ENCODE results near the gene ZMAT2.
A peak's percentile ranks its signal among the peaks of the same experiment; 100 is the strongest.
"Not testable (repeated sequence)": the region's sequence is repeated elsewhere in the genome, so short reads cannot be mapped to it uniquely, and the experiment has no call there.

ZMAT2 gene, protein sequence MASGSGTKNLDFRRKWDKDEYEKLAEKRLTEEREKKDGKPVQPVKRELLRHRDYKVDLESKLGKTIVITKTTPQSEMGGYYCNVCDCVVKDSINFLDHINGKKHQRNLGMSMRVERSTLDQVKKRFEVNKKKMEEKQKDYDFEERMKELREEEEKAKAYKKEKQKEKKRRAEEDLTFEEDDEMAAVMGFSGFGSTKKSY

DNA sequence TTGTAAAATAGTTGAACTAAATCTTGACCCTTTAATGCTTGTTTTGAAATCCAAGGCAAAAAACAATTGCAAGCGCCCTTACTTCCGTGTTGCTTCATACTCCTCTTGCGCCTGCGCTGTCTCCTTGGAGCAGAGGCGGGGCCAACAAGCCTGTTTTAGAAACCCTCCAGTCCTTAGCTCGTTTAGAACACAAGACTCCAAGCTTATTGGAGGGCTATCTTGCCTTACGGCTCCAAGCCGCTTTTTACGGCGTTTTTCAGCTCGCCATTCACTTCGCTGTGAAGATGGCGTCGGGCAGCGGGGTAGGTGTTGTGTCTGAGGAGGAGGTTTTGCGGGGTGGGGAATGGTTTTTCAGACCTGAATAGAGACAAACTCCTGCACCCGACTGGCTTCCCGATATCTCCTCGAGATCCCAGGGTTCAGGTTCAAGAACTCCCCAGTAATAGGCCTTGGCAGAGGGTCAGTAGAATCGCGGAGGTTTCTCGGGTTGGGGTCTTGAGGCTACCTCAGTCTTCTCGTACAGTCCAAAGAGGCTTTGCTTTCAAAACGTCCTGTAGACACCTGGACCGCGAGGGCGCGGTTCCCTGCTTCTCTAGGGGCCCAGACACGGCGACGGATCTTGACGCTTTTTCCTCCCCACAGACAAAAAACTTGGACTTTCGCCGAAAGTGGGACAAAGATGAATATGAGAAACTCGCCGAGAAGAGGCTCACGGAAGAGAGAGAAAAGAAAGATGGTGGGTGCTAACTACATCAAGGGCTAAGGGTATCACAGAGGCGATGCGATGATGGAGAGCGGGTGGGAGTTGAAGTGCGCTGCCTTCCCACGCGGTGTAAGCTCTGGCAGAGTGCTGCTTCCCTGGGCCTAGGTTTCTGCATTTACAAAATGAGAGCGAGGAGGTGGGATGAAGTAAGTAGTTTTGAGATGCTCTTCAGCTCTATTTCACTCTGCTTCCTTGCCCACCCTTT, at the start of gene ZMAT2:
Gene ZMAT2 (plus strand): TSS at position 271 of the 968 bp plus-strand sequence. CDS start 14 bp downstream, at position 285.
- POLR2A ChIA-PET, result interaction anchor here (0.6 to 2.7 kb wide), 9 partner anchors 9 to 53 kb away, joined by 3 to 12 read pairs (median 4); partner anchors contain the start of genes HARS1, HARS2, IK and NDUFA2
- CTCF ChIA-PET, result interaction anchor here (0.6 to 2.4 kb wide), 6 partner anchors 9 to 337 kb away, joined by 3 to 6 read pairs (median 4); no protein-coding TSS in a partner anchor
- TF ChIP-seq, protein P1, sequence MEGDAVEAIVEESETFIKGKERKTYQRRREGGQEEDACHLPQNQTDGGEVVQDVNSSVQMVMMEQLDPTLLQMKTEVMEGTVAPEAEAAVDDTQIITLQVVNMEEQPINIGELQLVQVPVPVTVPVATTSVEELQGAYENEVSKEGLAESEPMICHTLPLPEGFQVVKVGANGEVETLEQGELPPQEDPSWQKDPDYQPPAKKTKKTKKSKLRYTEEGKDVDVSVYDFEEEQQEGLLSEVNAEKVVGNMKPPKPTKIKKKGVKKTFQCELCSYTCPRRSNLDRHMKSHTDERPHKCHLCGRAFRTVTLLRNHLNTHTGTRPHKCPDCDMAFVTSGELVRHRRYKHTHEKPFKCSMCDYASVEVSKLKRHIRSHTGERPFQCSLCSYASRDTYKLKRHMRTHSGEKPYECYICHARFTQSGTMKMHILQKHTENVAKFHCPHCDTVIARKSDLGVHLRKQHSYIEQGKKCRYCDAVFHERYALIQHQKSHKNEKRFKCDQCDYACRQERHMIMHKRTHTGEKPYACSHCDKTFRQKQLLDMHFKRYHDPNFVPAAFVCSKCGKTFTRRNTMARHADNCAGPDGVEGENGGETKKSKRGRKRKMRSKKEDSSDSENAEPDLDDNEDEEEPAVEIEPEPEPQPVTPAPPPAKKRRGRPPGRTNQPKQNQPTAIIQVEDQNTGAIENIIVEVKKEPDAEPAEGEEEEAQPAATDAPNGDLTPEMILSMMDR (IDR thresholded peaks at IDR 0.05; ENCODE audit: control extremely low read depth, extremely low read depth, low read depth, missing control alignments), result no peak
- peak; percentile 95 for DNase-seq (ENCODE audit: extremely low spot score)

DNA sequence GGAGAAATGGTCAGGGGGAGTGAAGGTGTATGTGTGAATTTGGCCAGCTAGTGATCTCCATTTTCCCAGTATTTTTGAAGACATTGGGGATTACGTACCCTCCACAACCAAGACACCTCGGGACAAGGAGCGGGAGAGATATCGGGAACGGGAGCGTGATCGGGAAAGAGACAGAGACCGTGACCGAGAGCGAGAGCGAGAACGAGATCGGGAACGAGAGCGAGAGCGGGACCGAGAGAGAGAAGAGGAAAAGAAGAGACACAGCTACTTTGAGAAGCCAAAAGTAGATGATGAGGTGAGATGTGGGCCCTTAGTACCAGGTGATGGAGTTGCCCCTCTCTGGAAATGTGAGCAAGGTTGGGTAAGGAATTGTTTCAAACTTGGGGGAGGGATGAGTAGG, 41.4 kb upstream of the ZMAT2 start:
- ChIA-PET CTCF (interaction anchor here (1.1 to 1.4 kb wide), 2 partner anchors 10 to 287 kb away, joined by 3 to 4 read pairs; no protein-coding TSS in a partner anchor), POLR2A (interaction anchor here (0.7 kb wide), 1 partner anchor 11 kb away, joined by 3 read pairs; the partner anchor contains the start of genes IK and NDUFA2)
- TF ChIP-seq, protein P1 (IDR thresholded peaks at IDR 0.05; ENCODE audit: control extremely low read depth, extremely low read depth, low read depth, missing control alignments), result no peak
- no peak for DNase-seq (ENCODE audit: extremely low spot score)

DNA sequence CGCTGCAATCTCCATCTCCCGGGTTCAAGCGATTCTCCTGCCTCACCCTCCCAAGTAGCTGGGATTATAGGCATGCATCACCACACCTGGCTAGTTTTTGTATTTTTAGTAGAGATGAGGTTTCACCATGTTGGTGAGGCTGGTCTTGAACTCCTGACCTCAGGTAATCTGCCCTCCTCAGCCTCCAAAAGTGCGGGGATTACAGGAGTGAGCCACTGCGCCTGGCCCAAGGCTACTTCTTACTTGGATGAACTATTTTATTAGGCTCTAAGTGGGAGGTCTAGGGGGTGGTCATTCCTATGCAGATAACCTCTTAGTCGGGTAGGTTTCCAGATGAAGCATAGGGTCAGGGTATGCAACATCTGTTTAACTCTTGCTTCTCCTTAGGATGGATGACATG, 39.9 kb upstream of the ZMAT2 start:
- DNase-seq (ENCODE audit: extremely low spot score); CTCF ChIA-PET; POLR2A ChIA-PET: not testable (repeated sequence)

DNA sequence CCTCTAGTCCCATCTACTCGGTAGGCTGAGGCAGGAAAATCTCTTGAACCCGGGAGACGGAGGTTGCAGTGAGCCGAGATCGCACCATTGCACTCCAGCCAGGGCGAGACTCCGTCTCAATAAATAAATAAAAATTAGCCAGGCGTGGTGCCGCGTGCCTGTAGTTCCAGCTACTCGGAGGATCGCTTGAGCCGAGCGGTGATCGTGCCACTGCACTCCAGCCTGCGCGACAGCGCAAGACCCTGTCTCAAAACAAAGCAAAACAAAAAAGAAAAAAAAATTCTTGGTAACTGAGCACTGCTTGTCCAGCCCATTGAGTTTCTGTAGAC, 36.3 kb upstream of the ZMAT2 start:
- DNase-seq (ENCODE audit: extremely low spot score), result no peak
- ChIA-PET CTCF (interaction anchor here (1.8 to 4.5 kb wide), 3 partner anchors 11 to 25 kb away, joined by 4 to 16 read pairs (median 8); partner anchors contain the start of genes IK, NDUFA2 and TMCO6), POLR2A (interaction anchor here (2.9 kb wide), 1 partner anchor 16 kb away, joined by 10 read pairs; the partner anchor contains the start of genes IK and NDUFA2)
- TF ChIP-seq, protein P1 (IDR thresholded peaks at IDR 0.05; ENCODE audit: control extremely low read depth, extremely low read depth, low read depth, missing control alignments), result no peak

DNA sequence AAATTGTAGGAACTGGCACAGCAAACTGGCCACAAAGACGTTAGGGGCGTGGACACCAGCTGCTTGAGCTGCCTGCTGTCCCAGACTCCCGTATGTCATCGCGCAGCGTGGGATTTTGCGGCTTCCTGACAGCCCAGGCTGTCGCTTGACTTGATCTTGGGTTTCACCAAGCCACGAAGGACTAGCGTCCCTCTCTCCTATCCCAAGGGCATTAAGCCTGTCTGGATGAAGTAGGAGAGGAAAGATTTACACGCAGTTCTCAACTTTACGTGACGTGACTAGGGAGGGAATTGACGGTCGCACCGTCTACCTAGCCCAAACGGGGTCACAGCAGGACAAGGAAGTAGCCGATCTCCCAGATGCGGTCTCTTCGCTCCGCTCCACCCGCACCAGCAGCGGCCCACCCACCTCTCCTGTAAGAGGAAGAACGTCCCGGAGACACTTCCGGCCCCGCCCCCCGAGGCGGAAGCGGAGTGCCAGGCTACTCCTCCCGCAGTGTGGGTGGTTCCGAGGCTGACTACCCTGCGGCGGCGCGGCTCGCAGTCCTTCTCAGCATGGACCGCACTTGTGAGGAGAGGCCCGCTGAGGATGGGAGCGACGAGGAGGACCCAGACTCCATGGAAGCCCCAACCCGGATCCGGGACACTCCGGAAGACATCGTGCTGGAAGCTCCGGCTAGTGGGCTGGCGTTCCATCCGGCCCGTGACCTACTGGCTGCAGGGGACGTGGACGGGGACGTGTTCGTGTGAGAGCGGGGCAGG, 35.7 kb upstream of the ZMAT2 start, which contains the start of gene WDR55:
Gene WDR55 (plus strand): TSS at position 546 of the 761 bp plus-strand sequence. CDS start 9 bp downstream, at position 555.
- TF ChIP-seq, protein P1 (IDR thresholded peaks at IDR 0.05; ENCODE audit: control extremely low read depth, extremely low read depth, low read depth, missing control alignments), result no peak
- peak; percentile 94 for DNase-seq (ENCODE audit: extremely low spot score)
- ChIA-PET CTCF (interaction anchor here (1.0 to 4.5 kb wide), 3 partner anchors 17 to 306 kb away, joined by 3 to 16 read pairs (median 4); partner anchors contain the start of genes IK, NDUFA2 and TMCO6), POLR2A (interaction anchor here (0.9 to 2.9 kb wide), 4 partner anchors 10 to 27 kb away, joined by 3 to 10 read pairs (median 4); partner anchors contain the start of genes HARS1, HARS2, IK and NDUFA2)

DNA sequence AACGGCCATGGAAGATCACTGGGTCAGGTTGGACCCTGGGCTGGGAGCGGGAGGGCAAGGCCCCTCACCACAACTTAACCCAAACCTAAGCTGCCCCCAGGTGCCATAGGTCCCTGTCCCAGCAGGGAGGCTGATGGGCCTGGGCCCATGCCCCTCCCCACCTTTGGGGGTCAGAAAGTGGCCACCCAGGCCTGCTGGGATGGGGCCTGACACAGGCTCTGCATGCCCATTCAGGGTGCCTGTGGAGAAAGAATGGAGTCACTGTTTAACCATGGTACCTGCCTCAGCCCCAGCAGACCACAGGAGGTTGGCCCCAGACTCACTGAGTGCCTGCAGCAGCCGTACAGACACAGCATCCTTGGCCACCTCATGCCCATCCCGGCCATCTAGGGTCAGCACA, 29.2 kb upstream of the ZMAT2 start:
- CTCF ChIA-PET; DNase-seq (ENCODE audit: extremely low spot score): not testable (repeated sequence)
- POLR2A ChIA-PET, result interaction anchor here (0.6 kb wide), 2 partner anchors 8 to 23 kb away, joined by 4 read pairs; partner anchors contain the start of gene IK
